ENCODE data around the gene ANK2.

- no peak for TF ChIP-seq CTCF (IDR thresholded peaks at IDR 0.05; ENCODE audit: borderline replicate concordance, extremely low read depth, low read length, poor library complexity, severe bottlenecking)
- no peak for TF ChIP-seq EZH2 (IDR thresholded peaks at IDR 0.05; ENCODE audit: borderline replicate concordance, low read depth, low read length, severe bottlenecking)
These were observed 98.2 kb downstream of the ANK2 start for GRCh38 chr4:113147498-113148111.
